ENCODE measurements around the gene S100A14.

- TF ChIP-seq CTCF (conservative IDR thresholded peaks at IDR 0.05) (no peak), ZFX (IDR thresholded peaks at IDR 0.05) (no peak)
Measured at GRCh38 chr1:153655333-153655732, 39.2 kb upstream of the S100A14 start.

Data from C4-2B (cell line).